ENCODE results near the gene MDFIC. TPM values are rescaled to one million over a fixed set of nuclear protein-coding genes. Genes with fewer than 3 reads are reported as not detected.

The MDFIC gene
- total and polyA plus RNA-seq, 9 donors, result 10.6 to 30.0 (median 17.9) TPM

- TF ChIP-seq CTCF (IDR thresholded peaks at IDR 0.05) (no peak), POLR2A (IDR thresholded peaks at IDR 0.05) (no peak), EP300 (IDR thresholded peaks at IDR 0.05) (no peak)
- intact Hi-C loops (cut with DNase I), result no loop called here
- Histone ChIP-seq H3K36me3 (no peaks in the 10 kb centered on the region), H3K27me3 (no peaks in the 10 kb centered on the region), H3K9me3 (no peaks in the 10 kb centered on the region), H3K4me1 (ENCODE audit: insufficient read depth) (no peaks in the 10 kb centered on the region), H3K27ac (no peak overlapping the region), H3K4me3 (no peak overlapping the region)
- 91 to 97% (median 93%) methylated on average over 1 of the region's 1 CpG for WGBS, 3 donors
- DNase-seq, result no peak
Measured at GRCh38 chr7:114900127-114900526, 21.8 kb upstream of the MDFIC start.

DNA sequence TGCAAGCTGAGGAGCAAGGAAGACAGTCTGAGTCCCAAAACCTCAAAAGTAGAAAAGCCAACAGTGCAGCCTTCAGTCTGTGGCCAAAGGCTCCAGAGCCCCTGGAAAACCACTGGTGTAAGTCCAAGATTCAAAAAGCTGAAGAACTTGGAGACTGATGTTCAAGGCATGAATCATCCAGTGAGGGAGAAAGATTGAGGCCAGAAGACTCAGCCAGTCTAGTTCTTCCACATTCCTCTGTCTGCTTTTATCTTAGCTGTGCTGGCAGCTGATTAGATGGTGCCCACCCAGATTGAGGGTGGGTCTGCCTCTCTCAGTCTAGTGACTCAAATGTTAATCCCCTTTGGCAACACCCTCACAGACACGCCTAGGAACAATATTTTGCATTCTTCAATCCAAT, 20.1 kb upstream of the MDFIC start:
- Histone ChIP-seq H3K4me1 (ENCODE audit: insufficient read depth) (no peaks in the 10 kb centered on the region), H3K36me3 (no peaks in the 10 kb centered on the region), H3K4me3 (no peak overlapping the region), H3K9me3 (no peaks in the 10 kb centered on the region), H3K27ac (no peak overlapping the region), H3K27me3 (no peaks in the 10 kb centered on the region)
- no peak for TF ChIP-seq CTCF (IDR thresholded peaks at IDR 0.05)
- intact Hi-C loops (cut with DNase I), result no loop called here
- DNase-seq, result no peak
- 50 to 85% (median 67%) methylated on average over 1 of the region's 1 CpG for WGBS, 3 donors

DNA sequence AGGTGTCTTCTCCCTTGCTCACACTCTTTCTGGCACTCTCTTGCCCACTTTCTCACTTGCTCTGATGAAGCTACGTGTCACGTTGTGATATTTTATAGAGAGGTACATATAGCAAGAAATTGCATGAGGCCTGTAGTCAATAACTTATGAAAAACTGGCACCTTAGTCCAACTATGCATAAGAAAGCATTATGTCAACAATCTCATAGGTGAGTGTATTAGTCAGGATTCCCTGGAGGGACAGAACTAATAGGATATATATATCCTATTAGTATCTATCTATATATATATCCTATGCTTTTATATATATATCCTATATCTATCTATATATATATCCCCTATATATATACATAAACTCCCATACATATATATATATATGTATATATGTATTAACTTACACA, 18.8 kb upstream of the MDFIC start:
- WGBS, 3 donors, result 90 to 99% (median 93%) methylated on average over 2 of the region's 2 CpGs
- Histone ChIP-seq H3K4me1 (ENCODE audit: insufficient read depth) (no peaks in the 10 kb centered on the region), H3K9me3 (no peaks in the 10 kb centered on the region), H3K27ac (no peak overlapping the region), H3K4me3 (no peak overlapping the region), H3K36me3 (no peaks in the 10 kb centered on the region), H3K27me3 (no peaks in the 10 kb centered on the region)
- no peak for DNase-seq
- no peak for TF ChIP-seq CTCF (IDR thresholded peaks at IDR 0.05)
- TF ChIP-seq POLR2A (IDR thresholded peaks at IDR 0.05), result no peak
- no peak for TF ChIP-seq EP300 (IDR thresholded peaks at IDR 0.05)
- intact Hi-C loops (cut with DNase I), result no loop called here

- no peak overlapping the region for H3K4me3 ChIP-seq
- intact Hi-C loops (cut with DNase I), result no loop called here
- H3K9me3 ChIP-seq, result no peaks in the 10 kb centered on the region
- no peaks in the 10 kb centered on the region for H3K4me1 ChIP-seq (ENCODE audit: insufficient read depth)
- WGBS, 3 donors, result 79 to 85% (median 80%) methylated on average over 2 of the region's 2 CpGs
- TF ChIP-seq EP300 (IDR thresholded peaks at IDR 0.05) (no peak), CTCF (IDR thresholded peaks at IDR 0.05) (no peak), POLR2A (IDR thresholded peaks at IDR 0.05) (no peak)
- no peaks in the 10 kb centered on the region for H3K27me3 ChIP-seq
- H3K27ac ChIP-seq, result no peak overlapping the region
- DNase-seq, result no peak
- no peaks in the 10 kb centered on the region for H3K36me3 ChIP-seq
Measured at GRCh38 chr7:114910787-114911186, 11.1 kb upstream of the MDFIC start.

DNA sequence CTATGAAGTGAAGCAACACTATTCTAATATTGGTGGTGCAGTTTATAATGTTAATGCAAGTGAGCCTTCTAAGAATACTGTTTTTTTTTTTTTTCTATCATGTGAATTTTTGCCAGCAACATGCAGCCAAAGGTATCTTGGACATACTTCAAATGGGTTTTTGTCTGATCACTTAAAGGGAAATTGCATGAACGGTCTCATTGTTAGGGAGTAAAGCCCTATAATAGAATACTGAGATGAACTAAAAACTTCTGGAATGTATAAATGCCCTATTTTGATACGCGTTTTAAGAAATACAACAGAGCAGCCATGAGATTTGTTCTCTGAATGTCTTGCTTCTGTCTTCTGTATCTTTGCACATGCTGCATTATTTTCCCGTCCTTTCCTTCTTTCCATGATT, 10.5 kb upstream of the MDFIC start:
- no peak for DNase-seq
- Histone ChIP-seq H3K4me3 (no peak overlapping the region), H3K27me3 (no peaks in the 10 kb centered on the region), H3K27ac (no peak overlapping the region), H3K36me3 (no peaks in the 10 kb centered on the region), H3K9me3 (no peaks in the 10 kb centered on the region), H3K4me1 (ENCODE audit: insufficient read depth) (no peaks in the 10 kb centered on the region)
- WGBS, 3 donors, result 63 to 69% (median 65%) methylated on average over 4 of the region's 4 CpGs
- intact Hi-C loops (cut with DNase I), result no loop called here
- TF ChIP-seq POLR2A (IDR thresholded peaks at IDR 0.05), result no peak
- no peak for TF ChIP-seq EP300 (IDR thresholded peaks at IDR 0.05)
- no peak for TF ChIP-seq CTCF (IDR thresholded peaks at IDR 0.05)
